Measurements from ENCODE around the gene SMIM1.
A peak's percentile ranks its signal among the peaks of the same experiment; 100 is the strongest.

Gene SMIM1, protein sequence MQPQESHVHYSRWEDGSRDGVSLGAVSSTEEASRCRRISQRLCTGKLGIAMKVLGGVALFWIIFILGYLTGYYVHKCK

DNA sequence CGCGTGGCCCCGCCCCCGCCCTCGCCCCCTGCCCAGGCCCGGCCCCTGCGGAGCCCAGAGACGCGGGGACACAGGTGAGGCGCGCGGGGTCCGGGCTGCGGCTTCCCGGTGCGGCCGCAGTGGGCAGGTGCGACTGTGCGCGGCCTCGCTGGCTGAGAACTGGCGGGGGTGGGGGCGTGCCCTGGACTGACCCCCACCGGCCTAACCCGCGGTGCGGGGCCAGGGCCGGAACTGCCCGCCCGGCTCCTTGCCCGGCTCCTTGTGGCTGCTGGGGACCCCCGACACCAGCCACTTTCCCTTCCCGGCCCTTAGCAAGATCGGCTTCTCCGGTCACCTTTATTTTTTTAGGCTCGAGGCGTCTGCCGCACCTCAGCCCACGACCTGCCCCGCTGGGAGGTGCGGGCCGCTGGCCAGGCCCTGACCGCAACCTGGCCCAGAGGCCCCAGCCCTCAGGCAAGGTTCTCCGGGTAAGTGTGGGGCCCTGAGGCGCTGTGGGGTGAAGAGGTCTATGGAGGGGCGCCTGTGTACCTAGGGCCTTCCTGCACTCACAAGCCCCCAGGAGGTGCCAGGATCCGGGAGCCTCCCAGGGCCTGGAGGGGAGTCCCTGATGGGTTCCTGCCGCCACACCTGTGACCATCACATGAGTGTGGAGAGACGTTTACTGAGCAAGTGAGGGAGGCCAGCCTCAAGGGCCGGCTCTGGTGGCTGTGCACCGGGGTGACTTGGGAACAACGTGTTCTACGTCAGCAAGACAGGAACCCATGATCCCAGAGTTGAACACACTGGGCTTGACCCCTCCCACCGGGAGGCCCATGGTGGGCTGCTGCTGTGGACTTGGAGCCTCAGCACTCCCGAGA lies at the start of gene SMIM1:
Gene SMIM1, plus strand, starts transcription at position 35 of the 857 bp plus-strand sequence. CDS start 2,625 bp downstream, outside the sequence.
- no peak for DNase-seq (ENCODE audit: low read depth)

DNA sequence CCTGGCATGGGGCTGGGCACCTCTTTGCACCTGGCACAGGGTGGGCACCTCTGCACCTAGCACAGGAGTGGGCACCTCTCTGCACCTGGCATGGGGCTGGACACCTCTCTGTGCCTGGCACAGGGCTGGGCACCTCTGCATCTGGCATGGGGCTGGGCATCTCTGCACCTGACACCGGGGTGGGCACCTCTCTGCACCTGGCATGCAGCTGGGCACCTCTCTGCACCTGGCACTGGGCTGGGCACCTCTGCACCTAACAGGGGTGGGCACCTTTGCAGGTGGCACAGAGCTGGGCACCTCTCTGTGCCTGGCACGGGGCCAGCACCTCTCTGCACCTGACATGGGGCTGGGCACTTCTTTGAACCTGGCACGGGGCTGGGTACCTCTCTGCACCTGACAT lies 49.7 kb upstream of the SMIM1 start:
- DNase-seq (ENCODE audit: low read depth), result no peak

DNA sequence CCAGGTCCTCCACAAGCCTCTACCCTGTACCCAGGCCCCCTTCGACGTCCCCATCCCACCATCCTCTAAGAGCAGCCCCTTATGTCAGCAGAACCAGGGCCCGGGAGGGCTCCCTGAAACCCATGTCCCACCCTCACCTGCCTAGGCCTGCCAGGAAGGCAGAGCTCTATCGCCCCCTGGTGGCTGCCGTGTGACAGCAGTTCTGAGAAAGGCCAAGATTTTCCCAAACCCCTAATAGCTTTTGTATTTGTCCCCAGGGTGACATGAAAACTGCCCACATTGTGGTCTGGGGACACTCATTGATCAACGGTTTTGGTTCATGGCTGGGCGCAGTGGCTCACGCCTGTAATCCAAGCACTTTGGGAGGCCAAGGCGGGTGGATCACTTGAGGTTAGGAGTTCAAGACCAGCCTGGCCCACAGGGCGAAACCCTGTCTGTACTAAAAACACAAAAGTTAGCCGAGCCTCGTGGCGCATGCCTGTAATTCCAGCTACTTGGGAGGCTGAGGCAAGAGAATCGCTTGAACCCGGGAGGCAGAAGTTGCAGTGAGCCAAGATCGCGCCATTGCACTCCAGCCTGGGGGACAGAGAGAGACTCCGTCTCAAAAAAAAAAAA lies 48.0 kb upstream of the SMIM1 start:
- DNase-seq (ENCODE audit: low read depth), result peak; percentile 65

DNA sequence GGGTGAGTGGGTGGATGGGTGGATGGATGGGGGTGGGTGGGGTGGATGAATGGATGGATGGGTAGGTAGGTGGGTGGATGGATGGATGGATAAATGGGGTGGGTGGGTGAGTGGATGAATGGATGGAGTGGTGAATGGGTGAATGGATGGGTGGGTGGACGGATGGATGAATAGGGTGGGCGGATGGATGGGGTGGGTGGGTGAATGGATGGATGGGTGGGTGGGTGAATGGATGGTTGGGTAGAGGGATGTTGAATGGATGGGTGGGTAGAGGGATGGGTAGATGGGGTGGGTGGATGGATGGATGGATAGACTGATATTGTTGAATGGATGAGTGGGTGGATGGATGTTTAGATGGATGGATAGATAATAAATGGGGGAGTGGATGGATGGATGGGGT lies 47.2 kb upstream of the SMIM1 start:
- DNase-seq (ENCODE audit: low read depth), result no peak

DNA sequence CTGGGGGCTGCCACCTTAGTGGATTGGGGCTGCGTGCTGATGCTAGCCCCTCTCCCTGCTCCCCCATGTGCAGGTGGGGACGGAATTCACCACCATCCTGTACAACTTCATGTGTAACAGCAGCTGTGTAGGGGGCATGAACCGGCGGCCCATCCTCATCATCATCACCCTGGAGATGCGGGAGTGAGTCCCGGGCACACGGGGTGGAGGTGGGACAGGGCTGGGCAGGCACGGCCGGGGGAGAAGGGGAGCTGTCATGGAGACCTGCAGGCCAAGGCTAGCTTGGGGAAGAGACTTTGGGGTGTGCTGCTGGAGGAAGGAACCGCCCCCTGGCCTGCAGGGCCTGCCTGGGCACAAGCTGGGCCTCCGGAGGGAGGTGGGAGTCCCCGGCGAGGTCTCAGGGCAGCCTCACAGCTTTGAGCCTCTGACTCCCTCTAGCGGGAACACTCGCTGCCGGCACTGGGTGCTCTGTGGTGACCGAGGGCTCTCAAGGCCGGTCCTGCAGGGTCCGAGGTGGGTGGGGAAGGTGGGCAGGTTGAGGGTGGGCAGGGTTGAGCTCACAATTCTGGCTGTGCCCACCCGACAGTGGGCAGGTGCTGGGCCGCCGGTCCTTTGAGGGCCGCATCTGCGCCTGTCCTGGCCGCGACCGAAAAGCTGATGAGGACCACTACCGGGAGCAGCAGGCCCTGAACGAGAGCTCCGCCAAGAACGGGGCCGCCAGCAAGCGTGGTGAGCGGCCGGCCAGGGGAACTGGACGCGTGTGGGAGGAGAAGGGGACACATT lies 45.3 kb upstream of the SMIM1 start:
- DNase-seq (ENCODE audit: low read depth), result no peak

DNA sequence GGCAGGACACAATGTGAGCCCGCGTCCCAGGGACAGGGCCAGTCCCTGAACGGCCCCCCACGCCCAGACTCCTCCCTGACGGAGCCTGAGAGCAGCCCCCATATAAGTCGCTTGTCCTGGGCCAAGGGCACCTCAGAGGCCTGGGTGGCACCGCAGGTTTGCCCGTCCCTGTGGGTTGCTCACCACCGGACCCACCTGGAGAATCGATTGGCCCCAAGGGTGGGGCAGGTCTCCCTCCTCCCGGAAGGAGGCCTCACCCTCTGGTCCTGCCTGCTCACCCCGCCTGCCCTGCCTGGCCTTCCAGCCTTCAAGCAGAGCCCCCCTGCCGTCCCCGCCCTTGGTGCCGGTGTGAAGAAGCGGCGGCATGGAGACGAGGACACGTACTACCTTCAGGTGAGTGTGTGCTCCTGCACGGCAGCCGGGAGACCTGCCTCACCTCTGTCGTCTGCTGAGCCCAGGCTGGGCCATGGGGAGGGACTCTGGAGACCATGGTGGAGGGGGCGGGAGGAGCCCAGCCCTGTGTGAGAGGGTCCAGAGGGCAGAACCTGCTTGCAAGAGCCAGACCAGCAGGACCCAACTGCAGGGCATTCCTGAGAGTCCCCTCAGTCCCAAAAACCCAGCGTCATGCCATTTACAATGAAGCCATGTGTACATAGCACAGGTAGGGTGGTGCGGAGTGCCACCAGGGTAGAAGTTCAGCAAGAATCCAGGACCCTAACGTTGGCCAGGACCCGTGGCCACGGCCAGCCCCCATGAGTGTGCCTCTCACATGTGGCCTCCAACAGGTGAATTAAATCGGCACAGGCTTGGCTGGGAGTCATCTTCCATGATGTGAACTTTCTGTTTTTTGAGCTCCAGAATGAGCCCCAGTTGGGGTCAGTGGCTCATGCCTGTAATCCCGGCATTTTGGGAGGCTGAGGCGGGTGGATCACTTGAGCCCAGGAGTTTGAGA lies 44.4 kb upstream of the SMIM1 start:
- DNase-seq (ENCODE audit: low read depth), result no peak

DNA sequence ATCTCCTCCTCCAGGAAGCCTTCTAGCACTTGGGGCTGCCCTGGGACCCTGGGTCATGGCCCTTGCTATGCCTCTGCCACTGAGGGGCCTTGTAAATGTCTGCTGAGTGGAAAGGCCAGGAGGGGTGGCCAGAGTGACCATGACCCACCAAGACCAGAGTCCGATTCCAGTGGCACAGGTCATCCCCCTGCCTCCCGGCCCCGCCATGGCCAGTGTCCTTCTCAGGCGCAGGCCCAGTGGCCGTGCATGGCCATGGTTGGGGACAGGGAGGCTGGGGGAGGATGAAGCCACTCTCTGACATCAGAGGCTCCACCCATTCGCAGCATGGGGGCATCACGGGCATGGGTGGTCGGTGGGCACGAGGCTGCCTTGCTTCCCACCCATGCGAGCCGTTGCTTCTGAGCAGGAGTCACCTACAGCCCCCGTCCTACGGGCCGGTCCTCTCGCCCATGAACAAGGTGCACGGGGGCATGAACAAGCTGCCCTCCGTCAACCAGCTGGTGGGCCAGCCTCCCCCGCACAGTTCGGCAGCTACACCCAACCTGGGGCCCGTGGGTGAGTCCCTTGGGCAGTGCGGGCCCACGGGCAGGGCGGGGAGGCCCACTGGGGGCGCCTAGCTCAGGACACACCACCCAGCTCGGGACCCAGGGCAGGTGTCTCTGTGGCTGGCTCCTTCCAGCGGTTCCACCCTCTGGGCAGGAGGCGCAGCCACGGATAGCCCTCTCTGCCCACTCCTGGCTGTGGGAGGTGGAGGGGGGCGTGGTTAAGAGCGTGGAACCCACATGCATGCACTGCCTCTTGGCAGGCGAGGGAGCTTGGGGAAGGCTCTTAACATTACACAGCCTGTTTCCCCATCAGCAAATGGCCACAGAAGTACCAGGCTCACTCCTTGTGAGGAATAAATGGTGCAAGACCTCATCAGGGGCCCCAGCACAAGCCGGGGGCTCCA lies 42.7 kb upstream of the SMIM1 start:
- DNase-seq (ENCODE audit: low read depth), result no peak

DNA sequence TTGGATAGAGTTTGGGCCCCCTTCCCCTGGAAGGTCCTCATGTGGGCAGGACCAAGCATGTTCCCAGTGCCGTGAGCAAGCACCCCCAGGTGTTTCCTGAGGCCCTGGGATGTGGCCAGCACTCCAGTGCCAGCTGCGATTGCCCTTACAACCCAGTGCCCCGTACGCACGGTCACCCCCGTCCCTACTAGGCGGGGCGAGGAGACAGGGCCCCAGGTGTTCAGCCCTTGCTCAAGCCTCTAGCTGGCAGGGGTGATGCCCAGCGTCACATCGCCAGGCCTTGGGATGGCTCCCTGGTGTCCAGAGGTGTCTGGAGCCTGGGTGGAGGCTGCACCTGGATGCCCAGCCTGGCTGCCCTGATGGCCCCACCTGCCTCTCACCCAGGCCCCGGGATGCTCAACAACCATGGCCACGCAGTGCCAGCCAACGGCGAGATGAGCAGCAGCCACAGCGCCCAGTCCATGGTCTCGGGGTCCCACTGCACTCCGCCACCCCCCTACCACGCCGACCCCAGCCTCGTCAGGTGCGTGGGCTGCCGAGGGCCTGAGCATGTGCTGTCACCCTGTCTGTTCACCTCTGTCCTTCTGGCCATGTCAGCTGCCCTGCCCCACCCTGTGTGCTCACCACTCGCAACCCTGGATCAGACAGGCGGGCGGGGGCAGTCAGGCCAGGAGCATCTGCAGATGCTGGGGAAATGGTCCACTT lies 41.9 kb upstream of the SMIM1 start:
- DNase-seq (ENCODE audit: low read depth), result no peak

DNA sequence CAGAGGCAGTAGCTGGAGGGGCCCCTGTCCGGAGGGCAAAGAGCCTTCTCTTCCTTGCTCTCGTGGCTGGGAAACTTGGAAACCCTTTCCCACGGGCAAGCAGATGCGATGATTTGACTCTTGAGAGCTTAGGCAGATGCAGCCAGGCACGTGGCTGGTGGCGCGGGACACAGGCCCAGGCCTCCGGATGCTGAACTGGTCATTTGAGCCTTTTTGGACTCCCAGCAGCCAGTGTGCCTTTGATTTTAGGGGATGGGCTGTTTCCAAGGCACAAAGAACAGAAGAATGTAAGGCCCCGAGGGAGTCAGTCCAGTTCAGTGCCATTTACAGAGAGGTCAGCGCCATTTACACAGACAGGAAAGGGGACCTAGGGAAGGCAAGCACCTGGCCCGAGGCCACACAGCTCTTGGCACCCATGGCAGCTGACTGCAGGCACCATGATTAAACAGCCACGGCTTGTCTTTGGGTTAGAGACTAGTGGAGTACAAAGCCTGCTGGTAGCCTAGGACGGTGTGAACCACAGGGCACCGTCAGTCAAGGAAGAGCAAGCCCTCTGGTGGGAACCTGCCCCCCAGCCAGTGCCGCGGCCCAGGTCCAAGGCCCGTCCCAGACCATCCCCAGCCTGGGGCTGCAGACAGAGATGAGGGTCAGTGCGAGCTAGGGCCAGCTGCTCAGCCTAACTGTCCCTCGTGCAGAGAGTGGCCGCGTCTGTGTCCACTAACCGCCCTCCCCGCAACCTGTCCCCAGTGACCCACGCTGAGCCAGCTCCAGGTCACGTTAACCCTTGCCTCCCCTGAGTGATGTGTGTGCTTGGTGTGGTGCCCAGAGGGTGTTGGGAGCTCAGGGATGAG lies 40.7 kb upstream of the SMIM1 start:
- no peak for DNase-seq (ENCODE audit: low read depth)

DNA sequence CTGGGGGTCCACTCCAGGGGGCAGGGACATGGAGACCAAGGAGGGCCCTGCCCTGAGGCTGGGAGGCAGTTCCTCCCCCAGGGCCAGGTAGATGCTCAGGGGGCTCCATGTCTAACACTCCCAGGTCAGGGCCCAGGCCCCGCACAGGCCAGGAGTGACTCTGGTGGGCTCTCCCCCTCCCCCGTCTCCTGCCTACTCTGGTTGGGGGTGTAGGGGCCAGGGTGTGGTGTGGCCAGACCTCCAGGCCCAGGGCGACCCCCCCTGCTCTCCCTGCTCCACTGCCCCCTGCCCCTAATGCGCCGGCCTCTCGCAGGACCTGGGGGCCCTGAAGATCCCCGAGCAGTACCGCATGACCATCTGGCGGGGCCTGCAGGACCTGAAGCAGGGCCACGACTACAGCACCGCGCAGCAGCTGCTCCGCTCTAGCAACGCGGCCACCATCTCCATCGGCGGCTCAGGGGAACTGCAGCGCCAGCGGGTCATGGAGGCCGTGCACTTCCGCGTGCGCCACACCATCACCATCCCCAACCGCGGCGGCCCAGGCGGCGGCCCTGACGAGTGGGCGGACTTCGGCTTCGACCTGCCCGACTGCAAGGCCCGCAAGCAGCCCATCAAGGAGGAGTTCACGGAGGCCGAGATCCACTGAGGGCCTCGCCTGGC lies 40.0 kb upstream of the SMIM1 start:
- no peak for DNase-seq (ENCODE audit: low read depth)

DNA sequence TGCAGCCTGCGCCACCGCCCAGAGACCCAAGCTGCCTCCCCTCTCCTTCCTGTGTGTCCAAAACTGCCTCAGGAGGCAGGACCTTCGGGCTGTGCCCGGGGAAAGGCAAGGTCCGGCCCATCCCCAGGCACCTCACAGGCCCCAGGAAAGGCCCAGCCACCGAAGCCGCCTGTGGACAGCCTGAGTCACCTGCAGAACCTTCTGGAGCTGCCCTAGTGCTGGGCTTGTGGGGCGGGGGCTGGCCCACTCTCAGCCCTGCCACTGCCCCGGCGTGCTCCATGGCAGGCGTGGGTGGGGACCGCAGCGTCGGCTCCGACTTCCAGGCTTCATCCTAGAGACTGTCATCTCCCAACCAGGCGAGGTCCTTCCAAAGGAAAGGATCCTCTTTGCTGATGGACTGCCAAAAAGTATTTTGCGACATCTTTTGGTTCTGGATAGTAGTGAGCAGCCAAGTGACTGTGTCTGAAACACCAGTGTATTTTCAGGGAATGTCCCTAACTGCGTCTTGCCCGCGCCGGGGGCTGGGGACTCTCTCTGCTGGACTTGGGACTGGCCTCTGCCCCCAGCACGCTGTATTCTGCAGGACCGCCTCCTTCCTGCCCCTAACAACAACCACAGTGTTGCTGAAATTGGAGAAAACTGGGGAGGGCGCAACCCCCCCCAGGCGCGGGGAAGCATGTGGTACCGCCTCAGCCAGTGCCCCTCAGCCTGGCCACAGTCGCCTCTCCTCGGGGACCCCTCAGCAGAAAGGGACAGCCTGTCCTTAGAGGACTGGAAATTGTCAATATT lies 39.3 kb upstream of the SMIM1 start:
- DNase-seq (ENCODE audit: low read depth), result no peak

DNA sequence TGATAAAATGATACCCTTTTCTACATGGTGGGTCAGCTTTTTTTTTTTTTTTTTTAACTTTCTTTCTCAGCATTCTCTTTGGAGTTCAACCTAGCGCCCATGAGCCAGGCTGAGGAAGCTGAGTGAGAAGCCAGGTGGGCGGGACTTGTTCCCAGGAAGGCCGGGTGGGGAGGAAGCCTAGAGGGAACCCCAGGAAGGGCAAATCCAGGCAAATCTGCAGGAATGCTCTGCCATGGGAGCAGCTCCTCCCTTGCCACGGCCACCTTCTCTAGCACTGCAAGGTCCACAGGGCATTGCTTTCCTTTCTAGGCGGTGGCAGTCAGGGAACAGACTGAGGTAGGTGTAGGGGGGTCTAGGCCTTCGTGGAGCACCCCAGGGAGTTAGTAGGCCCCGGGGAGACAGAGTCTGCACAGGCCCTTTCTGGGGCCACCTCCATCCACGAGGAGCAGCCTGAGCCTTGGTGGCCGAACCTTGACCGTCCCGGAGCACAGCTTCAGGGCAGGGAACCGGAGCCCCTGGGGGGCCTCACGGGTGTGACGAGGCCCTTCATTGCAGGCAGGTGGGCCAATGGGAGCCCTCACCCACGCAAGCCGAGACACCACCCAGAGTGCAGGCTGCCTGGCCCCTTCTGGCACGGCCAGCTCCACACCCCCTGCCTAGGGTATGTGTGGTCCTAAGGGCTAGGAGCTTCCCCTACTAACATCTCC lies 38.5 kb upstream of the SMIM1 start:
- no peak for DNase-seq (ENCODE audit: low read depth)

DNA sequence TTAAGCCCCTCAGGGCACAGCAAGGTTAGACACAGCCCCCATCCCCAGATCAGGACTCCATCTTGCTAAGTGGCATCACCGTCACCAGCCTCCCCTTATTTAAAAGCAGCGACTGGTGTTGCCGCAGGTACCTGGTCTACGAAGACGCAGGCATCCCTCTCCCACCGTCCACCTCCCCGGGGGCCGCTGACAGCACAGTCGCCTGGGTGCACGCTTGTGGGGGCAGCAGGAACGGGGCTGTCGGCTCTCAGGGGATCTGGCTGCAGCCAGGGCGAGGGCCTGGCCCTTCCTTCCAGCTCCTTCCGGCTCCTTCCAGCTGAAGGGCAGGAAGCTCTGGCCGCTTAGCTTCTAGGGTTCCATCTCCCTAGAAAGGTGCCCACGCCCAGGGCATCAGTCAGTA lies 37.9 kb upstream of the SMIM1 start:
- no peak for DNase-seq (ENCODE audit: low read depth)

DNA sequence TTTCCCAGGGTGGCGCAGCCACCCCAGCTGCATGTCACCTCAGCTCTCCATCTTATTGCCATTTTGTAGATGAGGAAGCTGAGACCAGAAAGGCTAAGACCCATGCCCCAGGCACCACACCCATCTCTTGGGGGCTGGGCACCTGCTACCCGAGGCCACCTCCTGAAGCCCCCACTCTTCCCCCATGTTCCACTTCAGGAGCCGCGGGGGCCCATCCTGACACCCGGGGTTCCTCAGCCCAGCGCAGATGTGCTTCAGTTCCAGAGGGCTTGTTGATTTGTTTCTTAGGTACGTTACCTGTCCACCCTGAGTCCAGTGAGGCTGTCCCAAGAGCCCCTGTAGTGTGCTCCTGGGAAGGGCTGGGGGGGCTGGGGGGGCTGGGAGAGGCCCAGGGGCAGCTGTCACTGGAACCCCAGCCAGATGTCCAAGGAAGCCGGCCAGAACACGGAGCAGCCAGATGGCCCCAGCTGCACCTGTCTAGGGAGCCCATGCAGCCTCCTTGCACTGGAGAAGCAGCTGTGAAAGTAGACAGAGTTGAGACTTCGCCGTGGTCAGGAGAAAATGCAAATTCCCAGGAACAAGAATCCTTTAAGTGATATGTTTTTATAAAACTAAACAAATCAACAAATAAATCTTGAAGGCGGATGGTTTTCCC lies 37.4 kb upstream of the SMIM1 start:
- DNase-seq (ENCODE audit: low read depth), result no peak

DNA sequence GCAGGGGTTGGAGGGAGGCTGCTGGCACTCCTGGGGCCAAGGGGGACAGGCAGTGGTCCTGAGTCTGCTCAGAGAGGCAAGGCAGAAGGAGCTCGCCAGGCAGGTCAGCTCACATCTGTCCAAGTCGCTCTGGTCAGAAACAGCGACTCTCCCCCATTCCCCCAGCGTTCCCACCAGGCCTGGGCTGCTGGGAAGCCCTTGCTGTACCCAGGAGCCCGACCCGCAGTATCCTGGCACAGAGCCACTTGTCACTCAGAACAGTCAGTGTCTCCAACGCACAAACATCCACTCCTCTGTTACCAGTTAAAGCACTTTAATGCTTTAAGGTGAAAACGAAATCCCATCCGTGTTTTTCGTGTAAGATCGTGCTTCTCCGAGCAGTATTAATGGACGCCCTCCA lies 36.9 kb upstream of the SMIM1 start:
- DNase-seq (ENCODE audit: low read depth), result no peak

DNA sequence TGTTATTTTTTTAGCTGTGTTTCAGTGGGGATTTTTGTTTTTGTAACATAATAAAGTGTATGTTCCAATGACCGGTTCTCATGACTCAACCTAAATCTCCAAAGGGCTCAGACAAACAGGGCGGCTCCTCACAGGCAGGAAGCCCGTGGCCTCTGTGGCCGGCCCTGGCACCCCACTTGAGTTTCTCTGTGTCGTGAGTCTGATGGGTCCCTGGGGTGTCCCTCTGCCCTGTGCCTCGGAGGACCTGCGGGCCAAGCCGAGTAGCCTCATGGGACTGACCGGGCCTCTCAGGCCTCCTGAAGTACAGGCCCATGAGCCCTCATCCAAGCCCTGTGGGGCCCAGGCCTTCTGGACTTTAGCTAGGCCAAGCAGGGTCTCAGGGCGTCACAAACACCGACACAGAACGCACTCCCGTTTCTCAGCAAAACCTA lies 36.4 kb upstream of the SMIM1 start:
- no peak for DNase-seq (ENCODE audit: low read depth)
